Measurements from ENCODE around the gene UBTD1. TPM values are rescaled to one million over a fixed set of nuclear protein-coding genes. Genes with fewer than 3 reads are reported as not detected.

Gene UBTD1
- total RNA-seq, 1 donor from 2014 or later, result 32.5 TPM

DNA sequence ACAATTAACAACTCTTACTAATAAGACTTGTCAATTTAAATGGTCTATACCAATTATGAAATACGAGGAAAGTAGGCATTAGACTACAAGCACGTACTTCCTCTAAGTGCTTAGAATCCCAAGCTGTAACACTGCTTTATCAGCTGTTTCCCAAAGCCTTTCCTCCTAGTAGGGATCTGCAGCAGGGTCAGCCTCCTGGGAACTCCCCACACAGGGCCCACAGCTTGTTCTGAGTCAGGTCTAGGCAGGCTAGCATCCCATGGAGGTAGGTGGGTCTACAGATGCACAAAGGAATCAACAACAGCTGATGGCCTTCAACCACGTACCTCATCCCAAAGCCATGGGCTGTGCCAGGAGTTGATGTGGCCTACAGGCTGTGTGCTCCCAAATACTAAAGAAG lies 15.2 kb upstream of the UBTD1 start:
- TF ChIP-seq, protein P1, sequence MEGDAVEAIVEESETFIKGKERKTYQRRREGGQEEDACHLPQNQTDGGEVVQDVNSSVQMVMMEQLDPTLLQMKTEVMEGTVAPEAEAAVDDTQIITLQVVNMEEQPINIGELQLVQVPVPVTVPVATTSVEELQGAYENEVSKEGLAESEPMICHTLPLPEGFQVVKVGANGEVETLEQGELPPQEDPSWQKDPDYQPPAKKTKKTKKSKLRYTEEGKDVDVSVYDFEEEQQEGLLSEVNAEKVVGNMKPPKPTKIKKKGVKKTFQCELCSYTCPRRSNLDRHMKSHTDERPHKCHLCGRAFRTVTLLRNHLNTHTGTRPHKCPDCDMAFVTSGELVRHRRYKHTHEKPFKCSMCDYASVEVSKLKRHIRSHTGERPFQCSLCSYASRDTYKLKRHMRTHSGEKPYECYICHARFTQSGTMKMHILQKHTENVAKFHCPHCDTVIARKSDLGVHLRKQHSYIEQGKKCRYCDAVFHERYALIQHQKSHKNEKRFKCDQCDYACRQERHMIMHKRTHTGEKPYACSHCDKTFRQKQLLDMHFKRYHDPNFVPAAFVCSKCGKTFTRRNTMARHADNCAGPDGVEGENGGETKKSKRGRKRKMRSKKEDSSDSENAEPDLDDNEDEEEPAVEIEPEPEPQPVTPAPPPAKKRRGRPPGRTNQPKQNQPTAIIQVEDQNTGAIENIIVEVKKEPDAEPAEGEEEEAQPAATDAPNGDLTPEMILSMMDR (IDR thresholded peaks at IDR 0.05; ENCODE audit: insufficient read depth, low read length, poor library complexity, severe bottlenecking), result no peak
- no peak for DNase-seq (ENCODE audit: low read depth)

DNA sequence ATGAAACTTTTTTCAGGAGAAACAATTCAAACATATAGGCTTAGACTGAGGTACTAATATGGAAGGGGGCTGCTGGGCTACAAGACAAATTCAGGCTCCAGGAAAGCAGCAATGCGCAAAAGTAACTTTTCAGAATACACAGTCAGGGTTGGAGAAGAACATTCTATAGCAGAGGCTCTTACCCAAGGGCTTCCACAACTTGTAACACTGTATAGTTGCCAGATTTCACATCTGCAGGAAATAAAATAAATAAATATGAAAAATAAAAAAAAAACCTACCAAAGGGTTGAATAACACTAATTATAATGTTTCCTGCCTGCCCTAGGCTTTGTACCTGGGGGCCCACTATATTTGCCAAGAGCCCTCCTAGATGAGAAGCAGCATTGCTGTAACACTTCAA lies 14.8 kb upstream of the UBTD1 start:
- Histone ChIP-seq H3K4me3 (ENCODE audit: low read depth, low read length) (no peak overlapping the region), H3K27me3 (ENCODE audit: control insufficient read depth, insufficient read depth, low read length) (no peaks in the 10 kb centered on the region), H3K36me3 (ENCODE audit: control insufficient read depth, insufficient read depth, low read length) (no peaks in the 10 kb centered on the region)
- TF ChIP-seq, protein P1 (IDR thresholded peaks at IDR 0.05; ENCODE audit: insufficient read depth, low read length, poor library complexity, severe bottlenecking), result no peak
- no peak for DNase-seq (ENCODE audit: low read depth)

More for the DNA sequence above, 15.2 kb upstream of the UBTD1 start:
- no peak overlapping the region for H3K4me3 ChIP-seq (ENCODE audit: low read depth, low read length)
- H3K27me3 ChIP-seq (ENCODE audit: control insufficient read depth, insufficient read depth, low read length), result no peaks in the 10 kb centered on the region
- H3K36me3 ChIP-seq (ENCODE audit: control insufficient read depth, insufficient read depth, low read length), result no peaks in the 10 kb centered on the region

DNA sequence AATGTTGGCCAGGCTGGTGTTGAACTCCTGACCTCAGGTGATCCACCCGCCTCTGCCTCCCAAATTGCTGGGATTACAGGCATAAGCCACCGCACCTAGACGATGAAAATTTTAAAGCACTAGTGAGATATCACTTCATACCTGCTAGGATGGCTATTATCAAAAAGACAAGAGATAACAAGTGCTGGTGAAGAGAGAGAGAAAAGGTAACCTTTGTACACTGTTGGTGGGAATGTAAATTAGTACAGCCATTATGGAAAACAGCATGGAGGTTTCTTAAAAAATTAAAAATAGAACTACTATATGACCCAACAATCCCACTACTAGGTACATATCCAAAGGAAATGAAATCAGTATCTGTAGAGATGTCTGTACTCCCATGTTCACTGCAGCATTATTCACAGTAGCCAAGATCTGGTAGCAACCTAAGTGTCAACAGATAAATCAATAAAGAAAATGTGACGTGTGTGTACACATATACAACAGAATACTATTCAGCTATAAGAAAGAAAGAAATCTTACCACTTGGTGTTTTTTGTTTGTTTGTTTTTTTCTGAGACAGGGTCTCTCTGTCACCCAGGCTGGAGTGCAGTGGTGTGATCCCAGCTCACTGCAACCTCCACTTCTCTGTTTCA lies 13.0 kb upstream of the UBTD1 start:
- H3K27me3 ChIP-seq (ENCODE audit: control insufficient read depth, insufficient read depth, low read length), result no peaks in the 10 kb centered on the region
- H3K4me3 ChIP-seq (ENCODE audit: low read depth, low read length), result no peak overlapping the region
- DNase-seq (ENCODE audit: low read depth), result no peak
- TF ChIP-seq, protein P1 (IDR thresholded peaks at IDR 0.05; ENCODE audit: insufficient read depth, low read length, poor library complexity, severe bottlenecking), result no peak
- H3K36me3 ChIP-seq (ENCODE audit: control insufficient read depth, insufficient read depth, low read length), result no peaks in the 10 kb centered on the region

DNA sequence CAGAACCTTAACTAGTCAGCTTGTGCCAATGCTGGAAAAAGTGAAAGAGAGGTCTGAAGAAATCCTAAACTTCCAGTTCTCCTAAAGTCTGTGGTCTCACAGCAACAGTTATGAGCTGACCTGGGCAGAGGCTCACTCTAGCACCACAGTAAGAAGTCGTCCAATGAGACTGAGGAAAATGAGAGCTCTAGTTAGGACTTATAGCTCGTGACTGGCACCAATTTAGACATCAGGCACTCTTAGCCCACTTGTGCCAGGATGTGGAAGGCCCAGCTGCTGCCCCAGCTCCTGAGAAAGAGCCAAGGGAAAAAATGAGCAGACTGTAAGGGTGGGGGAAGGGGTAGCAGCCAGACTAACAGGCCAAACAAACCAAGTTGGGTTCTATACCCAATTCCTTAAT lies 8.1 kb upstream of the UBTD1 start:
- Histone ChIP-seq H3K36me3 (ENCODE audit: control insufficient read depth, insufficient read depth, low read length) (no peaks in the 10 kb centered on the region), H3K27me3 (ENCODE audit: control insufficient read depth, insufficient read depth, low read length) (no peaks in the 10 kb centered on the region), H3K4me3 (ENCODE audit: low read depth, low read length) (no peak overlapping the region)
- TF ChIP-seq, protein P1 (IDR thresholded peaks at IDR 0.05; ENCODE audit: insufficient read depth, low read length, poor library complexity, severe bottlenecking), result no peak
- no peak for DNase-seq (ENCODE audit: low read depth)

- no peak for DNase-seq (ENCODE audit: low read depth)
- H3K36me3 ChIP-seq (ENCODE audit: control insufficient read depth, insufficient read depth, low read length), result no peaks in the 10 kb centered on the region
- H3K4me3 ChIP-seq (ENCODE audit: low read depth, low read length), result no peak overlapping the region
- H3K27me3 ChIP-seq (ENCODE audit: control insufficient read depth, insufficient read depth, low read length), result no peaks in the 10 kb centered on the region
- TF ChIP-seq, protein P1 (IDR thresholded peaks at IDR 0.05; ENCODE audit: insufficient read depth, low read length, poor library complexity, severe bottlenecking), result no peak
Measured at GRCh38 chr10:97494151-97494550, 4.6 kb upstream of the UBTD1 start.

Measured in kidney epithelial cell (primary cell).